ENCODE results near the gene BCL2L15.

BCL2L15 gene

DNA sequence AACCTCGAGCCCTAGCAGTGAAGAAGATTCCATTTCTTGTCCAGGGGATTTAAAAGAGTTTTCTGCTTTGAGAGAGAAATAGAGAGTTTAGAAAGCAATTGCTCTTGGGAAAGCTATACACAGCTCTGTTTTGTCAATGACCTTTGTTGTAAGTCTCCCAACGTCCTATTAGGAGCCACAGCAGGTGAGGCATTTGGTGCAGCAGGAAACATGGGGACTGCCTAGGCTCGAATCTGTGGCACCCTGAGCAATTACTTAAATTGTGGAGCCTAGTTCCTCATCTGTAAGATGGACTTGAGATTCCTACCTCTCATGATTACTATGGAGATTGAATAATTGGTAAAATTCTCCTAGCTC is 25.9 kb upstream of the BCL2L15 start:
- no peak overlapping the region for H3K4me3 ChIP-seq
- peak overlapping the region in 2 of 21 experiments; percentile 29 to 64 for H3K27ac ChIP-seq

DNA sequence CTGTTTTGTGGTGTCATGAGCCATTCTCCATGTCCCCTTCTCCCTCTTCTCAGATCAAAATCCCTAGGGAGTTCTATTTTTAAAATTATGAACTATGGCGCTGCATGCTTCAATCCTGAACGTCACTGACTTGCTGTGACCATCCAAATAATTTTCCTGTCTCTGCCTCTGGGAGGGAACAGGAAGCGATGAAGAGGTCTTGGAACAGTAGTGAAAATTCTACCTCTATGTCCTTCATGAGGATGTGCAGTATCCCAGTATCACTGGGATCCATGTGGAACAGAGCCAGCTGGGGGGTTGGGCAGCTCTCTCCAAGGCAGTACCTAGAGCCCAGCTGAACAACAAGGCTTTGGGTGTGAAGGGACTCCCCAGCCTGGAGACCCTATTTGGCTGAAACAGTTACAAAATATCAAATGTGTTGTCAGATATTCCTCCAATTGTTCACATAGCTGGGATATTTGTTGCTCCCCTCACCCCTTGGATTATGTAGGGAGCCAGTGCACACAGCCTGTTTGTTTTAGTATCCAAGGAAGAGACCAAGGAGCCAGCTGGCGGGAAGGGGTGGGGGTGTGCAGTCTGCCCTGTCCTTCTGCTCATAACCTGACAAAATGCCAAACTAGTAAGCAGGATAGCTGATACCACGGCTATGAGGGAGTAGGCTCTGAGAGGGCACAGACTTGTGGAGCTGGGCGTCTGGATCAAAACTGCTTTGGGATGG is 25.4 kb upstream of the BCL2L15 start:
- no peak overlapping the region for H3K4me3 ChIP-seq

DNA sequence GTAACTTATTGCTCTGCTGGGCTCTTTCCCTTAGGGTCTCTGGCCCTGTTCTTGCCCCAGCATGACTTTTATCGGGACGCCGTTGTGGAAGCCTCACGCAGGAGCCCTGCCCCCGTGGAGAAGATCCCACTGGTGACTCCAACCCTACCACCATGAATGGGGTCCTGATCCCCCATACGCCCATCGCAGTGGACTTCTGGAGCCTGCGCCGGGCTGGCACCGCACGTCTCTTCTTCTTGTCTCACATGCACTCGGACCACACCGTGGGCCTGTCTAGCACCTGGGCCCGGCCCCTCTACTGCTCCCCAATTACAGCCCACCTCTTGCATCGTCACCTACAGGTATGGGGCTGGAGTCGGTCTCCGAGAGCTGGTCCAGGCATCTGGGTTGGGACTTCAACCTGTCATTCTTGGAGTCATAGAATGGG is 18.1 kb upstream of the BCL2L15 start:
- Histone ChIP-seq H3K4me3 (peak overlapping the region; percentile 45 to 93 (median 70)), H3K27ac (peak overlapping the region in 20 of 21 experiments; percentile 56 to 94 (median 88))

More for the DNA sequence above, 25.4 kb upstream of the BCL2L15 start:
- H3K27ac ChIP-seq: peak overlapping the region in 3 of 21 experiments; percentile 29 to 64 (median 35)

DNA sequence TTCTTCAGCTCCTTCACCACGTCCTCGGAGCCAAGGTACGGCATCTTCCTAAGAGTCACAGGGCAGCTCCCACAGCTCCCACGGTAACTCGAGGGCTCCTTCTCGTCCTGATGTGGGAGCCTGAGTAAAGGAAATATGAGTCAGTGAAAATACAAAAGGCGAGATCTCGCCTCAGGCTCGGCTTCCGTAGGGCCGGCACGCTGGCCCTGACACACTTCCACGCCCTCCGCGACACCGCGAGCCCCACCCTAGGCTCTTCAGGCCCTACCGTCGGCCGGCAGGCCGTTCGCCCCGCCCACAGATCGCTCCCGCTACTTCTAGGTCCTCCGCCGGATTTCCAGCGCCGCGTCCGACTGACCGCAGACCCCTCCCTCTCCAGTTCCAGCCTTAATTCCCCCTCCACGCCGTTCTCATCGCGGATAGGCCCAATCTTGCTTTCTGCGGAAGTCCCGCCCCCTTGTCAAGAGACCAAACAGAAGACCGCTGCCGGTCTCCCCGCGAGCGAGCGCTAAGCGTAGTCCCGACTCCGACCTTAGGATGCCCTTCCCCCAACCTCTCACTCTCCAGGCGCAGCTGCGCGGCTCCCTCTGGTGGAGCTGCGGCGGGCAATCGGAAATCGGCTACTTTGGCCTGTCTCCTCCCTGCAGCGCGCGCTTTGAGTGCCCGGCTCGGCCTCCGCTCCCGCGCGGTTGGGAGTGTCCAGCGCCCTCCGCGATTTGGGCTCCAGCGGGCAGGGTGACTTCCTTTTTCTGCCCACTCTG is 17.5 kb upstream of the BCL2L15 start, which contains the start of the genes AP4B1 and DCLRE1B:
Gene AP4B1, minus strand, starts transcription at position 126 of the 761 bp plus-strand sequence. Its CDS starts 82 bp downstream, at position 44.
Gene DCLRE1B, plus strand, starts transcription at position 653 of the 761 bp plus-strand sequence. CDS start 261 bp downstream, outside the sequence.
- H3K4me3 ChIP-seq: peak within 1 kb of the TSS; percentile 45 to 93 (median 70)
- peak within 1 kb of the TSS; percentile 54 to 94 (median 88) for H3K27ac ChIP-seq

DNA sequence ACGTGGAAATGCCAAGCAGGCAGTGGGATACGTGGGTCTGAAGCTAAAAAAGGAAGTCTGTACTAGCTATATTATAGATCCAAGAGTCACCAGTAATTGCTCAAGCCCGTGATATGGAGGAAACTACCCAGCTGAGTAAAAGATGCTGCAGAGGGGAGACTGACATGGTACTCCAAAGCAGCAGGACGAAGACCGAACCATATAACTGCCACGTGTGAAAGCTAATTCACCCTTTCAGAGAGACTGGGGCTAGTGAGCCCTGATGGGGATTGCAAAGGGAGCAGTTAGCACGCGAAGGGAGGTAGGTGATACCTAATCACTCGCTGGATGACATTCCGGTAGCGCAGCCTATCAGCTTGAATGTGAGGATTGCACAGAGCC is 16.9 kb upstream of the BCL2L15 start:
- peak overlapping the region; percentile 45 to 93 (median 70) for H3K4me3 ChIP-seq
- H3K27ac ChIP-seq: peak overlapping the region; percentile 54 to 94 (median 88)

DNA sequence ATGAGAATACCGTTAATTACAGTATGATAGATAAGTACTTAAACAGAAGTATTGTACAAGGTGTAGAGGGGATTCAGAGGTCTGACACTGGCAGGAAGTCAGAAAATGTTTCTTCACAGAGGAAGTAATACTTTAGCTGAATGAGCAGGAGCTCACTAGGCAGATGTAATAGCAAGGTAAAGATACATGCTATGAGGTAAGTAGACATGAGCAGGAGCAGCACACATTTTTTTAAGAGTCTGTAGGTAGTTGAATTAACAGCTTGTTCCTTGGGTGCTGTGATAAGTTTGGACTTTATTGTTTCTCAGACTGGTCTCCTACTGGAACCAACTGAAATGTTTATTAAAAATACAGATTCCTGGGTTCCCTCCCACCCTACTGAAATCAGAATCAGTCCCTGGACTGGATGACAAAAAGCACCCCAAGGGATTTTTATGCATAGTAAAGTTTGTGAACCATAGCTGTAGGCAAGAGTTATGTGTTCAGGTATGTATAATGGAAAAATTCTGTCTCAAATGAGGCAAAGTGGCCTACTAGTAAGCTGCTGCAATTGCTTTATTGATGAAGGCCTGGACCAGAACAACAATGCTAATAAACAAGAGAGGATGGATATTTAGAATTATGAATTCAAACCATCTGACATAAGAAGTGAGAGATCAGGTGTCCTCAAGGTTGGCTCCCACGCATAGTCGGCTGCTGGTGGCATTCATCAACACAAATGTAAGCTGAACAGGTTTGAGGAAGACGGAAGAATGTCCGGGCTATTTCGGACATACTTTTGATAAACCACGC is 16.3 kb upstream of the BCL2L15 start:
- Histone ChIP-seq H3K4me3 (peak overlapping the region; percentile 45 to 93 (median 70)), H3K27ac (peak overlapping the region; percentile 54 to 94 (median 88))

DNA sequence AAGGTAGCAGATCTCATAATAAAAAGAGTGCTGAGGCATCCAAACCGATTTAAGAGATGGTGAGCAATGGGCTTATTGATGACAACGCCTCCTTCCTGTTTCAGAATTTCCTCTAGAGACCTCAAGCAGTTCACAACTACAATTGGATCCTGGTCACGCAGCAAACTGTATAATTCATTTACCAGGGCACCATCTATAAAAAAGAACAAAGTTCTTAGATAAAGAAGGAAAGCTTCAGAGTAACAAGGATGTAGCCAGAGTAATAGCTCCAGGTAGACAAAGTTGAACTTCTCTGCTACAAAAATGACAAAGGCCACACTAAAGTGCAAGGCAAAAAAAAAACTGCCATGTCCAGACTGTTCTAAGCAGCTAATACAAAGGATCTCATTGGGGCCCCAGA is 13.8 kb upstream of the BCL2L15 start:
- H3K27ac ChIP-seq: no peak overlapping the region

DNA sequence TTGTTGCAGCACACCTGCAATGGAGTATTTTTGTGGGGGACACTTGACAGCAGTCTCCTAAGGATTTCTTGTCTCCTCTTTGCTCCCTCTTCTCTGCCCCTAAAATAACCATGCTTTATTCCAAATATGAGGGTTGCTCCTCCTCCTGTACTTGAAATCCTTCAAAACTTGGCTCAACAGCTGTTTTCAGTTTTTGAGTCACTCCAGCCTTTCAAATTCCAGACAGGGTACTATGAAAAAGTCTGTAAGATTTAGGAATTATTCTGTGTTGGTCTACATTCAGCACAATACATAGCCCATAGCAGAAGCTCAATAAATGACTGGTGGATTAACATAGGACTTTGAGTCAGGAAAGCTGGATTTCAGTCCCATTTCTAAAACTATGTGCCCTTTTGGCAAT is 11.7 kb upstream of the BCL2L15 start:
- no peak overlapping the region for H3K27ac ChIP-seq
- no peak overlapping the region for H3K4me3 ChIP-seq

More for the DNA sequence above, 13.8 kb upstream of the BCL2L15 start:
- no peak overlapping the region for H3K4me3 ChIP-seq

DNA sequence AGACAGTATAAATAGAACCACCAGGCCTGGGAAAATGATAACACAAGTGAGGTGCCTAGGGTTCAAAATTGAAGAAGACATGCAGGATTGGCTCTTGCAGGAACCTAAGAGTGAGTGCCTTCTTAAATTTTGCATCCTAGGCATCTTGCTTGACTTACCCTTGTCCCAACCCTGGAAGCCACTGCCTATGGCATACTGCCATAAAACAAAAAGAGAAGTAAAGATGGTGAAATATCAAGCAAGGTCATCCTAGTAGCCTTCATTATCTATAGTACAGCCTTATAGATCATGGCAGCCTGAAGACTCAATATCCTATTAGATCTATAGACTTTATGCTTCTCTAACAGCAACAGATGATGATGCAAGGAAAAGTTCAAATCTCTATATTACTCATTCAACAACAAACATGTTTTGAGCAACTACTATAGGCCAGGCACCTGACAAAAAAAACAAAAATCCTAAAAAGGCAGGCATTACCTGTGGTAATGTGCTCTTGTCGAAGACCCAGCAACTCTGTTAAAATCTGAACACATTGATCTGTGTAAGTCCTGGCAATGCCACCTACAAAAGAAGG is 10.9 kb upstream of the BCL2L15 start:
- Histone ChIP-seq H3K4me3 (no peak overlapping the region), H3K27ac (no peak overlapping the region)

DNA sequence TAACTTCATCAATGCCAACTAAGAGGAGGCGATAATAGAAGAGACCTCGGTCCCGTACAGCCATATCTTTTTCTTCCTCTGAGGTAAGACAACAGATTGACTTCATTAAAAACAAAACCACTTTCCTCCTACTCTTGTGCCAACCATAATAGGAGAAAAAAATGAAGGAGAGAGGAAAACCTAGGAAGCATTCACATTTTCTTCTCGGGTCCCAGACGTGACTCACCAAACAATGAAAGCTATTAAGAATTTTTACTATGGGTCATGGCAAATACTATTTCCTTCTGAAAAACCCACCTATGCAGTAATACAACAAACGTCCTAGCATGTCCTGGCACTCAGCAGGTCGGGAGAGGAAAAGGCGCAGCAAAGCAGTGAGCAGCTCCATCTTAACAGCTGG is 8.6 kb upstream of the BCL2L15 start:
- H3K4me3 ChIP-seq: no peak overlapping the region

DNA sequence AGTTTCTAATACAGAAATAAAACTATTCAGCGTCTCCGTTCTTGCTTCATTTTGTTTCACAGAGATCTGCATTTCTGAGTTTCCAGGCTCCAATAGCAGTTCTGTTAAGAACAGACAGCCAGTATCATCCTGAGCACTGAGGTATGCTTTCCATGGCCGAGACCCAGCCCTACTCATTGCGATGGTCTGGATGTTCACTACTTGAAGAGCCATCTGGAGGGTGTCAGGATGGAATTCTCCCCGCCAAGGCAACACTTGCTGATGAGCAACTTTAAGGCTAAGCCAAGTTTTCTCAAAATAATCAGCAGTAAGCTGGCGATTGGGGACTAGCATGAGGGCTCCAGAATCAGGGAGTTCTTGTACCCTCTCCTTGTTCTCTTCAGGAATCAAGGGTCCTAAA is 7.7 kb upstream of the BCL2L15 start:
- Histone ChIP-seq H3K4me3 (no peak overlapping the region), H3K27ac (no peak overlapping the region)

More for the DNA sequence above, 8.6 kb upstream of the BCL2L15 start:
- H3K27ac ChIP-seq: no peak overlapping the region

DNA sequence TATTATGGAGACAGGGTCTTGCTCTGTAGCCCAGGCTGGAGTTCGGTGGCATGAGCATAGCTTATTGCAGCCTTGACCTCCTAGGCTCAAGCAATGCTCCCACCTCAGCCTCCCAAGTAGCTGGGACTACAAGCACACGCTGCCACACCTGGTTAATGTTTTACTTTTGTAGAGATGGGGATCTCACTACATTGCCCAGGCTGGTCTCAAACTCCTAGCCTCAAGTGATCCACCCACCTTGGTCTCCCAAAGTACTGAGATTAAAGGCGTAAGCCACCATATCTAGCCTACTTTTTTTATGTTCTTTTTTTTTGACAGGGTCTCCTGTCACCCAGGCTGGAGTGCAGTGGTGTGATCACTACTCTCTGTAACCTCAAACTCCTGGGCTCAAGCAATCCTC is 5.9 kb upstream of the BCL2L15 start:
- no peak overlapping the region for H3K27ac ChIP-seq

DNA sequence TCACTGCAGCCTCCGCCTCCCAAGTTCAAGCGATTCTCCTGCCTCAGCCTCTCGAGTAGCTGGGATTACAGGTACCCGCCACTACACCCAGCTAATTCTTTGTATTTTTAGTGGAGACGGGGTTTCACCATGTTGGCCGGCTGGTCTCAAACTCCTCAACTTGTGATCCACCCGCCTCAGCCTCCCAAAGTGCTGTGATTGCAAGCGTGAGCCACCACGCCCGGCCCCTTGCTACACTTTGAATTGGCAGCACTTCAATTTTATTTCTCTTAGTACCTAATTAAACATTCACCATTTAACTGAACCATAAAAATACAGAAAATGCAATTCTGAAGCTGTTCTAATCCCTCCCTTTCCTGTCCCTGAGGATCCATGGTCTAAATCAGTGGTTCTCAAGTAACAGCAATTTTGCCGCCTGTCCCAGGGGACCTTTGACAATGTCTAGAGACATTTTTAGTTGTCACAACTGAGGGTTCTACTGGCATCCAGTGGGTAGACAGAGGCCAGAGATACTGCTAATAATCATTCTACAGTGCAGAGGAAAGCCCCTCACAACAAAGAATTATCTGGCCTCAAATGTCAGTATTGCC is 4.3 kb upstream of the BCL2L15 start:
- H3K27ac ChIP-seq: no peak overlapping the region
- H3K4me3 ChIP-seq: no peak overlapping the region

More for the DNA sequence above, 5.9 kb upstream of the BCL2L15 start:
- H3K4me3 ChIP-seq: no peak overlapping the region

DNA sequence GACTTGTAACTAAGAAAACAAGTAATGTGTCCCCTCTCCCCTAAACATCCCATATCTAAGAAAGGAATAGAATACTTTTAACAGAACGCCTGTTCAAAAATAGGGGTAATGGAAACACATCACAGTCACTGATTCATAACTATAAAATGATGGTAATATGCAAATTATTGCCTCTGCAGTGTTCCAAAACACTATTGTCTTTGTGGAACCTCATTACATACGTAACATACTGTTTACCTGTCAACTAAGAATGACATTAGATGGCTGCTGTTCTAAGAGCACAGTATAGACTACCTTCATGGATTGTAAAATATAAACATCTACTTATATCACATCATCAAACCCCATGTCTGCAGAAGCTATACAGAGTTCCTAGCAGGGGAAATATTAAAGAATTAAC is 3.4 kb upstream of the BCL2L15 start:
- Histone ChIP-seq H3K27ac (no peak overlapping the region), H3K4me3 (no peak overlapping the region)

DNA sequence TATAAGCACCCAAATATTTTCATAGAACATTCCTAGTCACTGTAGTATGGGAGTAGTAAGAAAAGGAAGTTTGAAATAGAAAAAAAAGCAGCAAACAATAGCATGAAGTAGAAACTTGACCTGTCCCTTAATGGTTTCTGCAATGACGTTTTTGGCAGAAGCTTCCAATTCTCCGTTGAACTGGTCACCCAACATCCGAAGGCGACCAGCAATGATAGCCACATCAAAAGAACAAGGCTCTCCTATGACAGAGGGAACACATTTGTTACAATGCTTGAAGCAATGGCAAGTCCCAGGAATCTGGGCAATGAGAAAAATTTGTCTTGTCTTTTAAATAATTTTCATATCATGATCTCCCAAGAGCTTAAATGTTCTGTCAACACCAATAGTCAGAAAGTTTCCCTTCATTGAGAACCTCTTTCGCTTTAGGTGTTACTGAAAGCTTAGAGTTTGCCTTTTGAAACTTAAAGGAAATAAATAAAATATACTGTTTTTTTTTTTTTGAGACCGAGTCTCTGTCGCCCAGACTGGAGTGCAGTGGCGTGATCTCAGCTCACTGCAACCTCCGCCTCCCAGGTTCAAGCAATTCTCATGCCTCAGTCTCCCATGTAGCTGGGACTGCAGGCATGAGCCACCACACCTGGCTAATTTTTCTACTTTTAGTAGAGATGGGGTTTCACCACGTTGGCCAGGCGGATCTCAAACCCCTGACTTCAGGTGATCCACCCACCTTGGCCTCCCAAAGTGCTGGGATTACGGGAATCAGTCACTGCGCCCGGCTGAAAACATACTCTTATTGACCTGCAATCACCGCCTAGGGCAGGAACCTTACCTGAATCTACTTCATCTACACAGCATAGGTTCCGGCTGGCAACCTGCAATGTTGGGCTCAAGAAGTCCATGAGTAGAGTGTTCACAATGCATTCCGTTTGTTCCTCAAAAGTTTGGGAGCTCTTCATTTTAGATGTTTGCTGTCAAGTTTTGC is 672 bp downstream of the BCL2L15 start:
- H3K4me3 ChIP-seq: no peak overlapping the region

DNA sequence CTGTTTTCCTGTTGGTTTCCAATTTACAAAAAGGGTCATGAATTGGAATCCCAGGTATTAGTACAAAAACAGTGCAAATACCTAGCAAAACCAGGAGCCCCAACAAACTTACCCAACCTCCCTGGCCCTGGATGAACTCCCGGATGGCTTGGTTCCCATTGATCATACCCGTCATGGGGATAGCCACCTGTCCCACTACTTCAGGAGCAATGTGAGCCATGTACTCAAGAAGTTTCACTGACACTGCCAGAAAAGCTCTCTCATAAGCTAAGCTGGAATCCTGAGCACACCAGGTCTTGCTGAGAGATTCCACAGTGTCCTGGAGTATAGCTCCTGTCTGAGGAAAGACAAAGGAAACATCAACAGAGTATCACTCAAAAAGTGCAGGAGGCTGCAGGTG is 5.7 kb downstream of the BCL2L15 start:
- H3K27ac ChIP-seq: peak overlapping the region in 1 of 21 experiments; percentile 79
- H3K4me3 ChIP-seq: no peak overlapping the region

More for the DNA sequence above, 672 bp downstream of the BCL2L15 start:
- no peak overlapping the region for H3K27ac ChIP-seq

DNA sequence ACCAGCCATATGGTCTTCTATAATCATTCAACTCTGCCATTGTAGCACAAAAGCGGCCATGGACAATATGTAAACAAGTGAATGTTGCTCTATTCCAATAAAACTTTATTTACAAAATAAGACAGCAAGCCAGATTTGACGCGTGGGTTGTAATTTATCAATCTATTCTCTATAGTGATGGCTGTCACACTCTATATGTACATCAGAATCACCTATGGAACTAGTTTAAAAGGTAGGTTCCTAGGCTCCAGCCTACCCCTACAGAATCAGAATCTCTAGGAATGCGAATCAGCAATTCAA is 7.7 kb downstream of the BCL2L15 start:
- H3K27ac ChIP-seq: no peak overlapping the region
- no peak overlapping the region for H3K4me3 ChIP-seq

DNA sequence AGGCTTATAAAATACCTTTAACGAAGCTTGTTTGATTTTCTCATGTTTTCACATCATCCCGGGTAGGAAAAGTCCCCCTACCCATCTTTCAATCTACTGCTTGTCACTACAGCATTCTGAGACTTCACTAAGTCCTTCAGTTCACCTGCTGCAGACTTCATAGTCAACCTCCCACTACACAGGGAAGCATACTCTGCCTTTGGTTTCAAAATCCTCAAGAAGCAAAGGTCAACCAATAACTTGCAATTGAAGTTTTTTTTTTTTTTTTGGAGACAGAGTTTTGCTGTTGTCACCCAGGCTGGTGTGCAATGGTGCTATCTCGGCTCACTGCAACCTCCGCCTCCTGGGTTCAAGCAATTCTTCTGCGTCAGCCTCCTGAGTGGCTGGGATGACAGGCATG is 11.2 kb downstream of the BCL2L15 start:
- Histone ChIP-seq H3K4me3 (no peak overlapping the region), H3K27ac (no peak overlapping the region)

Data from skin epidermis (tissue), 12 donors.